GM12878 (cell line): ENCODE measurements around the gene NACC1. TPM values are rescaled to one million over a fixed set of nuclear protein-coding genes. Genes with fewer than 3 reads are reported as not detected.

Experiments used
- ATAC-seq: fragments of 200-7000 bp; cut with Tn5 transposase; 3 replicates; pipeline ENCODE4 v1.9.1; 2020; ENCODE audit warnings: mild to moderate bottlenecking, moderate library complexity
- BruUV-seq: library from RNA; stranded (reverse); fragments of 400-500 nt; replicated peaks from 2 replicates; lab custom pipeline; 2021; lab: Mats Ljungman, UMichigan
- CTCF ChIA-PET: fragments of 300-600 bp; sonication (Branson Sonifier 250); formaldehyde crosslinking; extraction: SDS; loops from one replicate; lab custom pipeline; 2021; ENCODE audit warnings: inconsistent platforms; lab: Yijun Ruan, JAX
- POLR2A ChIA-PET: fragments of 350-600 bp; formaldehyde crosslinking; extraction: SDS; loops from one replicate; lab custom pipeline; 2021; ENCODE audit warnings: inconsistent platforms; lab: Charles Lee
- RAD21 ChIA-PET: fragments of 300-600 bp; sonication (Branson Sonifier 250); formaldehyde crosslinking; loops from one replicate; lab custom pipeline; 2023; ENCODE audit warnings: antibody characterized with exemption; ENCODE audit not compliant: unreplicated experiment; lab: Charles Lee
- SMC1A ChIA-PET: fragments of 300-600 bp; sonication (Branson Sonifier 250); formaldehyde crosslinking; loops from one replicate; lab custom pipeline; 2023; ENCODE audit not compliant: unreplicated experiment, uncharacterized antibody; lab: Charles Lee
- DNase-seq: peaks from one replicate; pipeline ENCODE4 v3.0.0-alpha.2; 2011; ENCODE audit warnings: low read depth, low spot score
- FAIRE-seq: peaks from 3 replicates; lab custom pipeline; 2011; peaks lifted over from hg19 to GRCh38; lab: Jason Lieb, UNC
- H2AFZ ChIP-seq: 2 replicates; pipeline ENCODE4 v1.6.0; 2011; ENCODE audit warnings: low read depth, low read length, control low read depth; ENCODE audit not compliant: control insufficient read depth
- H3K27ac ChIP-seq: 2 replicates; pipeline ENCODE4 v1.5.1; 2011; ENCODE audit warnings: control low read depth; ENCODE audit not compliant: control insufficient read depth, insufficient read depth
- H3K27me3 ChIP-seq, 2 experiments: replicated peaks in 1 of 2; 2 replicates each; pipeline versions ENCODE4 v1.6.0 to v1.6.1; 2011; ENCODE audit warnings: low read length in 1 of 2; ENCODE audit not compliant: control insufficient read depth in 2 of 2, insufficient read depth in 2 of 2
- H3K36me3 ChIP-seq, 2 experiments: 2 replicates each; pipeline ENCODE4 v1.5.1; 2011; ENCODE audit warnings: low read length in 1 of 2; ENCODE audit not compliant: control insufficient read depth in 2 of 2, insufficient read depth in 2 of 2
- H3K4me1 ChIP-seq: 2 replicates; pipeline ENCODE4 v1.6.1; 2011; ENCODE audit warnings: mild to moderate bottlenecking, low read length, moderate library complexity, mixed read lengths; ENCODE audit not compliant: control insufficient read depth, insufficient read depth
- H3K4me2 ChIP-seq: 2 replicates; pipeline ENCODE4 v1.6.0; 2011; ENCODE audit warnings: control low read depth; ENCODE audit not compliant: control insufficient read depth, insufficient read depth
- H3K4me3 ChIP-seq: fragments of 200-600 bp; sonication (generic); 2 replicates; pipeline ENCODE4 v1.5.1; 2016
- H3K79me2 ChIP-seq: 2 replicates; pipeline ENCODE4 v1.6.0; 2011; ENCODE audit warnings: low read length; ENCODE audit not compliant: control insufficient read depth, insufficient read depth
- H3K9ac ChIP-seq: 2 replicates; pipeline ENCODE4 v1.8.0; 2011; ENCODE audit warnings: low read length, control low read depth, mixed read lengths; ENCODE audit not compliant: control insufficient read depth, insufficient read depth
- H3K9me3 ChIP-seq: replicated peaks from 3 replicates; pipeline ENCODE4 v1.5.1; 2011; ENCODE audit warnings: mild to moderate bottlenecking, low read length; ENCODE audit not compliant: control insufficient read depth, insufficient read depth
- H4K20me1 ChIP-seq: 2 replicates; pipeline ENCODE4 v1.6.0; 2011; ENCODE audit not compliant: control insufficient read depth, insufficient read depth
- BMI1 ChIP-seq: fragments of 450-650 bp; IDR thresholded peaks from 2 replicates; pipeline ENCODE4 v1.6.1; 2016; ENCODE audit warnings: mild to moderate bottlenecking, moderate library complexity, borderline replicate concordance
- CREB1 ChIP-seq: IDR thresholded peaks from 2 replicates; pipeline ENCODE4 v1.6.1; 2012; ENCODE audit warnings: low read depth, mild to moderate bottlenecking, inconsistent platforms
- EP300 ChIP-seq, 2 experiments: fragments of 150-350 bp in 1 of 2; IDR thresholded peaks; 2 replicates each; pipeline ENCODE4 v1.6.1; 2011 to 2012; ENCODE audit warnings: low read depth in 2 of 2, low read length in 2 of 2, borderline replicate concordance in 1 of 2, improper control_type of control experiment in 1 of 2, inconsistent platforms in 1 of 2; ENCODE audit not compliant: control insufficient read depth in 1 of 2
- IRF4 ChIP-seq: IDR thresholded peaks from 2 replicates; pipeline ENCODE4 v1.6.1; 2011; ENCODE audit warnings: low read depth, low read length
- NBN ChIP-seq: fragments of 450-650 bp; IDR thresholded peaks from 2 replicates; pipeline ENCODE4 v1.6.1; 2016
- SRF ChIP-seq, 2 experiments: IDR thresholded peaks; 2 replicates each; pipeline ENCODE4 v1.6.1; 2011; ENCODE audit warnings: low read depth in 2 of 2, low read length in 2 of 2, mild to moderate bottlenecking in 1 of 2, moderate library complexity in 1 of 2
- SUZ12 ChIP-seq: fragments of 200-600 bp; sonication (generic); IDR thresholded peaks from one replicate; pipeline ENCODE4 v1.6.1; 2018; ENCODE audit warnings: antibody characterized with exemption, mild to moderate bottlenecking; ENCODE audit not compliant: unreplicated experiment
- TAF1 ChIP-seq: IDR thresholded peaks from 2 replicates; pipeline ENCODE4 v1.6.1; 2011; ENCODE audit warnings: mild to moderate bottlenecking, low read depth, low read length, borderline replicate concordance
- USF1 ChIP-seq: IDR thresholded peaks from 2 replicates; pipeline ENCODE4 v1.6.1; 2011; ENCODE audit warnings: borderline replicate concordance, low read depth, mild to moderate bottlenecking, moderate library complexity, mixed read lengths, low read length; ENCODE audit not compliant: insufficient read depth; ENCODE audit errors: extremely low read length
- ZBTB40 ChIP-seq: fragments of 450-650 bp; IDR thresholded peaks from 2 replicates; pipeline ENCODE4 v1.6.1; 2016; ENCODE audit warnings: mild to moderate bottlenecking, moderate library complexity, borderline replicate concordance
- WGBS: methylation state at CpG from one replicate; pipeline ENCODE4 v1.1.6; 2016; ENCODE audit warnings: low lambda C conversion rate; ENCODE audit not compliant: insufficient replicate concordance, insufficient coverage; ENCODE audit errors: missing lambda C conversion rate; 5-methylcytosine and 5-hydroxymethylcytosine counted together
- in situ Hi-C: fragments of 300-500 bp; cut with MboI; formaldehyde crosslinking; loops from 9 replicates; pipeline ENCODE4 v1.14.3; 2018; ENCODE audit warnings: mixed read lengths
- intact Hi-C: fragments of 100-400 bp; cut with micrococcal nuclease; formaldehyde crosslinking; loops from one replicate; pipeline ENCODE4 v1.14.2; 2022; ENCODE audit not compliant: unreplicated experiment
- polyA plus RNA-seq, 11 experiments: library from polyadenylated mRNA; depleted of rRNA in 4 of 11; unstranded in 6 of 11; stranded (reverse) in 5 of 11; fragments of >200 nt; fragmentation: Nextera tagmentation in 4 of 11; fragmentation: Illumina TruSeq in 1 of 11; extraction: Ambion mirVana in 4 of 11; extraction: Trizol in 1 of 11; gene quantifications; 1 replicate in 1 of 11; 2 replicates in 10 of 11; pipeline versions ENCODE4 v1.2.1 to v1.2.3, GENCODE V29; 2011 to 2016; ENCODE audit warnings: inconsistent platforms in 2 of 11, missing spikeins in 2 of 11, low read depth in 1 of 11
- total RNA-seq, 4 experiments: library from RNA; depleted of rRNA in 3 of 4; stranded (reverse); fragments of >200 nt in 3 of 4; fragmentation: Illumina TruSeq in 1 of 4; extraction: Trizol in 1 of 4; gene quantifications; 2 replicates each; pipeline versions ENCODE4 v1.2.1 to v1.2.3, GENCODE V29; 2013 to 2021
- TF ChIP-seq, protein P1 (sequence below): fragments of 450-650 bp; IDR thresholded peaks from 2 replicates; pipeline ENCODE4 v1.6.1; 2016; ENCODE audit warnings: mild to moderate bottlenecking
- TF ChIP-seq, protein P2 (sequence below): fragments of 450-650 bp; conservative IDR thresholded peaks from 2 replicates; pipeline ENCODE4 v1.6.1; 2017; ENCODE audit warnings: mild to moderate bottlenecking, moderate library complexity

Gene NACC1
- total and polyA plus RNA-seq, 10 of the 15 experiments (the other 5 are each of a cell fraction or from before 2014, with no cell fraction given) = 0.18 to 120 (median 19.2) TPM

GRCh38 chr19:13151605-13152355, 33.7 kb downstream of the NACC1 start:
- BruUV-seq = no TSS peak
- Histone ChIP-seq H4K20me1 (no peaks in the 10 kb centered on the region), H3K4me3 (peak overlapping the region; percentile 99), H3K4me2 (peak overlapping the region; percentile 92), H3K9ac (peak overlapping the region; percentile 97), H2AFZ (peak overlapping the region; percentile 81), H3K9me3 (no peaks in the 10 kb centered on the region), H3K27ac (peak overlapping the region; percentile 97), H3K27me3 (no peaks in the 10 kb centered on the region), H3K79me2 (peaks cover 47% of the 10 kb centered on the region), H3K4me1 (peaks cover 14% of the 10 kb centered on the region), H3K36me3 (no peaks in the 10 kb centered on the region; a peak in 2 of 4 replicates)
- in situ Hi-C loops (loop anchor here (10.0 to 25.0 kb wide), 3 partner anchors 693 to 1564 kb away; partner anchors contain the start of genes ACP5 and ZNF627), intact Hi-C loops (loop anchor here (2.0 to 10.0 kb wide), 4 partner anchors 33 to 853 kb away; partner anchors contain the start of genes LYL1, NACC1 and RFX1)
- DNase-seq (no peak), ATAC-seq (peak; percentile 48), FAIRE-seq (no peak)
- RAD21 ChIA-PET = interaction anchor here (1.0 to 2.2 kb wide), 10 partner anchors 12 to 186 kb away, joined by 3 to 21 read pairs (median 4); partner anchors contain the start of genes NACC1 and TRMT1
- under 1% methylated on average over 52 of the region's 71 CpGs for WGBS
- SMC1A ChIA-PET = interaction anchor here (0.6 to 1.4 kb wide), 8 partner anchors 12 to 1065 kb away, joined by 3 to 5 read pairs (median 4); partner anchors contain the start of gene NACC1
- CTCF ChIA-PET = interaction anchor here (0.7 to 2.1 kb wide), 9 partner anchors 12 to 187 kb away, joined by 3 to 9 read pairs (median 4); partner anchors contain the start of gene NACC1
- POLR2A ChIA-PET = interaction anchor here (1.0 to 2.2 kb wide), 9 partner anchors 11 to 688 kb away, joined by 3 to 41 read pairs (median 5); partner anchors contain the start of genes JUNB and NACC1
- TF ChIP-seq, protein P1, sequence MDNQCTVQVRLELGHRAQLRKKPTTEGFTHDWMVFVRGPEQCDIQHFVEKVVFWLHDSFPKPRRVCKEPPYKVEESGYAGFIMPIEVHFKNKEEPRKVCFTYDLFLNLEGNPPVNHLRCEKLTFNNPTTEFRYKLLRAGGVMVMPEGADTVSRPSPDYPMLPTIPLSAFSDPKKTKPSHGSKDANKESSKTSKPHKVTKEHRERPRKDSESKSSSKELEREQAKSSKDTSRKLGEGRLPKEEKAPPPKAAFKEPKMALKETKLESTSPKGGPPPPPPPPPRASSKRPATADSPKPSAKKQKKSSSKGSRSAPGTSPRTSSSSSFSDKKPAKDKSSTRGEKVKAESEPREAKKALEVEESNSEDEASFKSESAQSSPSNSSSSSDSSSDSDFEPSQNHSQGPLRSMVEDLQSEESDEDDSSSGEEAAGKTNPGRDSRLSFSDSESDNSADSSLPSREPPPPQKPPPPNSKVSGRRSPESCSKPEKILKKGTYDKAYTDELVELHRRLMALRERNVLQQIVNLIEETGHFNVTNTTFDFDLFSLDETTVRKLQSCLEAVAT = no peak; the same call in 1 of the 2 replicates
- TF ChIP-seq ZBTB40 (peak; percentile 55; the same call in 1 of the 2 replicates), USF1 (peak; percentile 74), IRF4 (no peak), NBN (peak; percentile 56; the same call in 1 of the 2 replicates), EP300 (IDR thresholded peaks at IDR 0.05; ENCODE audit: borderline replicate concordance in 1 of 2, control insufficient read depth in 1 of 2, low read depth in 2 of 2, low read length in 2 of 2) (peak in 1 of 2 experiments; percentile 7; a peak in 1 of 4 replicates), TAF1 (peak; percentile 13; the same call in 1 of the 2 replicates), SRF (IDR thresholded peaks at IDR 0.05; ENCODE audit: low read depth in 2 of 2, low read length in 2 of 2) (peak; percentile 96 to 98), BMI1 (no peak), CREB1 (no peak), SUZ12 (no peak)
- TF ChIP-seq, protein P2, sequence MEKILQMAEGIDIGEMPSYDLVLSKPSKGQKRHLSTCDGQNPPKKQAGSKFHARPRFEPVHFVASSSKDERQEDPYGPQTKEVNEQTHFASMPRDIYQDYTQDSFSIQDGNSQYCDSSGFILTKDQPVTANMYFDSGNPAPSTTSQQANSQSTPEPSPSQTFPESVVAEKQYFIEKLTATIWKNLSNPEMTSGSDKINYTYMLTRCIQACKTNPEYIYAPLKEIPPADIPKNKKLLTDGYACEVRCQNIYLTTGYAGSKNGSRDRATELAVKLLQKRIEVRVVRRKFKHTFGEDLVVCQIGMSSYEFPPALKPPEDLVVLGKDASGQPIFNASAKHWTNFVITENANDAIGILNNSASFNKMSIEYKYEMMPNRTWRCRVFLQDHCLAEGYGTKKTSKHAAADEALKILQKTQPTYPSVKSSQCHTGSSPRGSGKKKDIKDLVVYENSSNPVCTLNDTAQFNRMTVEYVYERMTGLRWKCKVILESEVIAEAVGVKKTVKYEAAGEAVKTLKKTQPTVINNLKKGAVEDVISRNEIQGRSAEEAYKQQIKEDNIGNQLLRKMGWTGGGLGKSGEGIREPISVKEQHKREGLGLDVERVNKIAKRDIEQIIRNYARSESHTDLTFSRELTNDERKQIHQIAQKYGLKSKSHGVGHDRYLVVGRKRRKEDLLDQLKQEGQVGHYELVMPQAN = peak; percentile 87
